CD4-positive, alpha-beta T cell treated with Interleukin-12 subunit alpha and Interleukin-12 subunit beta, for 1 hour (primary cell): ENCODE data around the gene GPATCH8.
A peak's percentile ranks its signal among the peaks of the same experiment; 100 is the strongest.

Experiments used
- DNase-seq: peaks from one replicate; pipeline ENCODE4 v3.0.0-alpha.2; 2020

GPATCH8 gene

GRCh38 chr17:44451016-44451627 lies 52.1 kb downstream of the GPATCH8 start:
- no peak for DNase-seq

GRCh38 chr17:44448412-44448811 lies 54.8 kb downstream of the GPATCH8 start:
- DNase-seq, result no peak

GRCh38 chr17:44444735-44445105 lies 58.5 kb downstream of the GPATCH8 start:
- no peak for DNase-seq

GRCh38 chr17:44442806-44443205 lies 60.4 kb downstream of the GPATCH8 start:
- DNase-seq, result no peak

GRCh38 chr17:44439168-44439567 lies 64.0 kb downstream of the GPATCH8 start:
- DNase-seq, result no peak

GRCh38 chr17:44438636-44439035 lies 64.6 kb downstream of the GPATCH8 start:
- DNase-seq, result peak; percentile 24

GRCh38 chr17:44436336-44436735 lies 66.9 kb downstream of the GPATCH8 start:
- no peak for DNase-seq

GRCh38 chr17:44432254-44433157 lies 70.7 kb downstream of the GPATCH8 start:
- no peak for DNase-seq

- no peak for DNase-seq
These were observed 78.3 kb downstream of the GPATCH8 start for GRCh38 chr17:44424828-44425461.

GRCh38 chr17:44417553-44417952 lies 85.7 kb downstream of the GPATCH8 start:
- no peak for DNase-seq

GRCh38 chr17:44416558-44417289 lies 86.5 kb downstream of the GPATCH8 start:
- no peak for DNase-seq

- DNase-seq, result no peak
These were observed 88.6 kb downstream of the GPATCH8 start for GRCh38 chr17:44414394-44415155.

- DNase-seq, result no peak
These were observed 93.7 kb downstream of the GPATCH8 start for GRCh38 chr17:44409309-44410028.

GRCh38 chr17:44408786-44409185 lies 94.4 kb downstream of the GPATCH8 start:
- no peak for DNase-seq

GRCh38 chr17:44402564-44403172 lies 100.5 kb downstream of the GPATCH8 start:
- DNase-seq, result no peak

GRCh38 chr17:44400226-44400847 lies 102.9 kb downstream of the GPATCH8 start:
- DNase-seq, result no peak

- no peak for DNase-seq
These were observed 104.2 kb downstream of the GPATCH8 start for GRCh38 chr17:44398692-44399691.

- DNase-seq, result no peak
These were observed 105.4 kb downstream of the GPATCH8 start for GRCh38 chr17:44397479-44398440.
